DND-41 (cell line): ENCODE measurements around the gene SIAE.

ENCODE experiments used
- ATAC-seq: fragments of 200-7000 bp; cut with Tn5 transposase; 3 replicates; pipeline ENCODE4 v1.9.1; 2021; ENCODE audit warnings: low read depth; ENCODE audit not compliant: insufficient read depth
- DNase-seq: peaks from one replicate; pipeline ENCODE4 v3.0.0-alpha.2; 2020
- H2AFZ ChIP-seq: 2 replicates; pipeline ENCODE4 v1.6.0; 2012; ENCODE audit warnings: low read depth, low read length
- H3K27ac ChIP-seq: 2 replicates; pipeline ENCODE4 v1.5.1; 2012; ENCODE audit warnings: low read length, inconsistent platforms
- H3K27me3 ChIP-seq: fragments of 200-600 bp; sonication (generic); 2 replicates; pipeline ENCODE4 v1.6.0; 2012; ENCODE audit warnings: low read length, mild to moderate bottlenecking, inconsistent platforms; ENCODE audit not compliant: insufficient read depth, poor library complexity
- H3K36me3 ChIP-seq: 2 replicates; pipeline ENCODE4 v1.5.1; 2012; ENCODE audit warnings: low read length, inconsistent platforms; ENCODE audit not compliant: insufficient read depth
- H3K4me1 ChIP-seq: 2 replicates; pipeline ENCODE4 v1.5.1; 2012; ENCODE audit warnings: mild to moderate bottlenecking, low read length; ENCODE audit not compliant: insufficient read depth
- H3K4me2 ChIP-seq: 2 replicates; pipeline ENCODE4 v1.6.0; 2012; ENCODE audit warnings: mild to moderate bottlenecking, moderate library complexity, low read length, inconsistent platforms; ENCODE audit not compliant: insufficient read depth
- H3K4me3 ChIP-seq, 2 experiments: fragments of 200-600 bp in 1 of 2; shearing (Covaris generic) in 1 of 2; 2 replicates each; pipeline ENCODE4 v1.5.1; 2012 to 2016; ENCODE audit warnings: inconsistent platforms in 2 of 2, low read length in 2 of 2, mild to moderate bottlenecking in 2 of 2, low read depth in 1 of 2, moderate library complexity in 1 of 2
- H3K79me2 ChIP-seq: 2 replicates; pipeline ENCODE4 v1.6.0; 2012; ENCODE audit warnings: low read length, inconsistent platforms; ENCODE audit not compliant: insufficient read depth
- H3K9ac ChIP-seq: 2 replicates; pipeline ENCODE4 v1.6.0; 2012; ENCODE audit warnings: low read depth, mild to moderate bottlenecking, inconsistent platforms, low read length, moderate library complexity
- H3K9me3 ChIP-seq: 2 replicates; pipeline ENCODE4 v1.5.1; 2012; ENCODE audit warnings: low read length, moderate library complexity, mild to moderate bottlenecking, inconsistent platforms; ENCODE audit not compliant: insufficient read depth, severe bottlenecking
- H4K20me1 ChIP-seq: 2 replicates; pipeline ENCODE4 v1.6.0; 2012; ENCODE audit warnings: low read length; ENCODE audit not compliant: insufficient read depth
- EZH2 ChIP-seq: IDR thresholded peaks from 3 replicates; pipeline ENCODE4 v1.6.1; 2012; ENCODE audit warnings: borderline replicate concordance, low read depth, mild to moderate bottlenecking, moderate library complexity, low read length, inconsistent platforms; ENCODE audit not compliant: severe bottlenecking
- TF ChIP-seq, protein P1 (sequence below): IDR thresholded peaks from 2 replicates; pipeline ENCODE4 v1.5.1; 2012; ENCODE audit warnings: borderline replicate concordance, low read length, moderate library complexity, mild to moderate bottlenecking; ENCODE audit not compliant: poor library complexity, severe bottlenecking; ENCODE audit errors: extremely low read depth

SIAE gene

DNA sequence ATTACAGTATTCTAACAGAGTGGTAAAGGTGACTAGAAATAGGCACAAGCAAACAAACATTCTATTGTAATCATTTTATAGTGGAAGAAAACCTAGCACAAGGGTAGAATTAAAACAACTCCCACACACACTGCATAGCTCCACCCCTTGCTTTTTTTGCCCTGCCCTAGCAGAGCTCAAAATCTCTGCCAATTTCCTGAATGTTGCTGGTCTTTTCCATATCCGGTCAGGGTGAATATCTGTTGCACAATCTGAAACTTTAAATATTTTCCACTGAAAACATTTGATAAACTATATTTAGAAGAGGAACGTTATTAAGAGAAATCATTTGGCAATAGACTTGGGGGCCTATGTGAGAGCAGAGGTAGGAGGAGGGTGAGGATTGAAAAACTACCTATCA is 2.8 kb upstream of the SIAE start:
- H3K79me2 ChIP-seq = no peaks in the 10 kb centered on the region
- H4K20me1 ChIP-seq = no peaks in the 10 kb centered on the region
- no peaks in the 10 kb centered on the region for H3K4me1 ChIP-seq
- H3K27ac ChIP-seq = no peak overlapping the region
- no peaks in the 10 kb centered on the region for H3K9me3 ChIP-seq
- TF ChIP-seq EZH2 = no peak
- TF ChIP-seq, protein P1, sequence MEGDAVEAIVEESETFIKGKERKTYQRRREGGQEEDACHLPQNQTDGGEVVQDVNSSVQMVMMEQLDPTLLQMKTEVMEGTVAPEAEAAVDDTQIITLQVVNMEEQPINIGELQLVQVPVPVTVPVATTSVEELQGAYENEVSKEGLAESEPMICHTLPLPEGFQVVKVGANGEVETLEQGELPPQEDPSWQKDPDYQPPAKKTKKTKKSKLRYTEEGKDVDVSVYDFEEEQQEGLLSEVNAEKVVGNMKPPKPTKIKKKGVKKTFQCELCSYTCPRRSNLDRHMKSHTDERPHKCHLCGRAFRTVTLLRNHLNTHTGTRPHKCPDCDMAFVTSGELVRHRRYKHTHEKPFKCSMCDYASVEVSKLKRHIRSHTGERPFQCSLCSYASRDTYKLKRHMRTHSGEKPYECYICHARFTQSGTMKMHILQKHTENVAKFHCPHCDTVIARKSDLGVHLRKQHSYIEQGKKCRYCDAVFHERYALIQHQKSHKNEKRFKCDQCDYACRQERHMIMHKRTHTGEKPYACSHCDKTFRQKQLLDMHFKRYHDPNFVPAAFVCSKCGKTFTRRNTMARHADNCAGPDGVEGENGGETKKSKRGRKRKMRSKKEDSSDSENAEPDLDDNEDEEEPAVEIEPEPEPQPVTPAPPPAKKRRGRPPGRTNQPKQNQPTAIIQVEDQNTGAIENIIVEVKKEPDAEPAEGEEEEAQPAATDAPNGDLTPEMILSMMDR = no peak
- no peak overlapping the region for H3K4me2 ChIP-seq
- no peak for DNase-seq
- H3K4me3 ChIP-seq = no peak overlapping the region
- H3K27me3 ChIP-seq = peaks cover 3% of the 10 kb centered on the region
- no peak overlapping the region for H2AFZ ChIP-seq
- no peaks in the 10 kb centered on the region for H3K36me3 ChIP-seq
- no peak for ATAC-seq
- no peak overlapping the region for H3K9ac ChIP-seq

DNA sequence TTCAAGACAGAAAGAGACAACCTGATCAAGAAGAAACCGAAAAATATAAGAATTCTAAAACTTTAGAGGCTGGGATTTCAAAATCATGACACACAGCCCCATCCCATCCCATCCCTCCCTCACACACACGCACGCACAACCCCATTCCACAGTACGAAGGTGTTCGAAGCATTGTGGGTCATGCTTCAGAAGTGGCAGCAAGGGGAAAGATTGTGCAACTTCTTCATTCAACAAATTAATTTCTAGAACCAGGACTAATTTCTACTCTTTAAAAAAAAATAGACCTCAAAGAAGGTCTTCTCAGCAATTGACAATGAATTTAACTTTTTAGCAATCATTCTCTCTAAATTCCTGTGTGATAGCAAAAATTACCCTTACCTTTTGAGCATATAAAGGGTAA is 1.0 kb upstream of the SIAE start:
- Histone ChIP-seq H3K9ac (no peak overlapping the region), H3K9me3 (no peaks in the 10 kb centered on the region), H3K4me1 (no peaks in the 10 kb centered on the region), H4K20me1 (no peaks in the 10 kb centered on the region), H3K27me3 (peaks cover 3% of the 10 kb centered on the region), H3K4me2 (no peak overlapping the region), H3K79me2 (no peaks in the 10 kb centered on the region), H2AFZ (no peak overlapping the region), H3K36me3 (no peaks in the 10 kb centered on the region), H3K27ac (no peak overlapping the region), H3K4me3 (no peak overlapping the region)
- DNase-seq = no peak
- TF ChIP-seq, protein P1 = no peak
- no peak for TF ChIP-seq EZH2
- no peak for ATAC-seq

DNA sequence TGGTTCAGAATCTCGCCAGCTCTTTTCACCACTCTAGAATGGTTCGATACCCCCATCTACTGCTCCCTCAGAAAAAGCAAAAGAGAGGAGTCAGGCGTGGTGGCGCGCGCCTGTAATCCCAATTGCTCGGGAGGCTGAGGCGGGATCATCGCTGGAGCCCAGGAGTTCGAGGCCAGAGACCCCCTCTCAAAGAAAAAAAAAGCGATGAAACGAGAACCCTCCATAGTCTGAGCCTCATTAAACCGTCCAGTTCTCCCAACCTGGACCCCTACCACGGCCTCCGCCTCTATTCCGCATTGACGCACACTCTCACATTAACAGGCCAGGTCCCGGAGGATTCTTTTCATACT is 604 bp upstream of the SIAE start:
- Histone ChIP-seq H3K27ac (no peak overlapping the region), H3K27me3 (no peaks in the 10 kb centered on the region), H3K4me3 (no peak overlapping the region), H3K9ac (no peak overlapping the region), H3K36me3 (no peaks in the 10 kb centered on the region), H3K9me3 (no peaks in the 10 kb centered on the region), H2AFZ (no peak overlapping the region), H3K4me2 (no peak overlapping the region), H4K20me1 (no peaks in the 10 kb centered on the region), H3K4me1 (no peaks in the 10 kb centered on the region), H3K79me2 (no peaks in the 10 kb centered on the region)
- DNase-seq = no peak
- ATAC-seq = no peak
- no peak for TF ChIP-seq EZH2
- TF ChIP-seq, protein P1 = no peak

DNA sequence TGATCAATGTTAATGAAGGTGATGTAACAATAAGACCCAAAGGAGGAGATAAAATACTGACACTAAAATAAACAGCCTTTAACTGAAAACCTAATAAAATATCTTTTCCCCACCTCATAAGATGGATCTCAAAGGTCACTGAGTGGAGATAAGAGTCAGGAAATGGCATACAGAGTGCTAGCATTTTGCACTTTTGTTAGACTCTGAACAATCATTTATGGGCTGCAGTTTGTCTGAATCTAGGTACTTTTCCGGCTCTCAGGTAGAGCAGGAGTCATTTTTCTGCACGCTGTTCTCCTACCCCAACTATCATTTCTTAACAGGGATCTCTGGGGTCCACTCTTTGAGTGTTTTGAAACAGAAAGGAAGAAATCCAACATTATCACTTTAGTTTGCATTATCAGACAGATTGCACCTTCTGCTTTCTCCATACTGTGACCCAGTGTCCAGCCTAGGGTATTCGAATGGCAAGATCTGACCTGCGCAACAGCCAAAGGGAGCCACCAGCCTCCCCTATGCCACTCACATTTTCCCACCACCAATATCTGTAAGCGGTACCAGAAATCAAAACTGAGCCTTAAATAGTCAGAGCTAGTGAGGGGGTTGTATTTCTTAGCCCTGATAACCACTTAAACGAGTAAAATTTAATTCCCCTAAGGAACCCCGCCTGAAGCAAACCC is 863 bp downstream of the SIAE start:
- no peak overlapping the region for H2AFZ ChIP-seq
- no peaks in the 10 kb centered on the region for H3K36me3 ChIP-seq
- H3K4me2 ChIP-seq = no peak overlapping the region
- H3K4me3 ChIP-seq = no peak overlapping the region
- H3K79me2 ChIP-seq = no peaks in the 10 kb centered on the region
- no peak overlapping the region for H3K27ac ChIP-seq
- no peaks in the 10 kb centered on the region for H4K20me1 ChIP-seq
- no peak for DNase-seq
- no peak overlapping the region for H3K9ac ChIP-seq
- ATAC-seq = no peak
- H3K27me3 ChIP-seq = peaks cover 6% of the 10 kb centered on the region
- no peaks in the 10 kb centered on the region for H3K9me3 ChIP-seq
- TF ChIP-seq, protein P1 = no peak
- TF ChIP-seq EZH2 = no peak
- no peaks in the 10 kb centered on the region for H3K4me1 ChIP-seq
